Stimulated activated CD8-positive, alpha-beta memory T cell treated with anti-CD3 and anti-CD28 coated beads, Interleukin-4, amount 100 ng/mL, for 4 hours (primary cell): ENCODE results near the gene LRP5.
"Not testable (repeated sequence)": the region's sequence is repeated elsewhere in the genome, so short reads cannot be mapped to it uniquely, and the experiment has no call there.

ENCODE experiments used
- DNase-seq, 2 donors: peaks; one replicate each; pipeline ENCODE4 v3.0.0-alpha.2; 2020; ENCODE audit warnings: low read depth in 2 of 2, low spot score in 1 of 2

LRP5 gene

DNA sequence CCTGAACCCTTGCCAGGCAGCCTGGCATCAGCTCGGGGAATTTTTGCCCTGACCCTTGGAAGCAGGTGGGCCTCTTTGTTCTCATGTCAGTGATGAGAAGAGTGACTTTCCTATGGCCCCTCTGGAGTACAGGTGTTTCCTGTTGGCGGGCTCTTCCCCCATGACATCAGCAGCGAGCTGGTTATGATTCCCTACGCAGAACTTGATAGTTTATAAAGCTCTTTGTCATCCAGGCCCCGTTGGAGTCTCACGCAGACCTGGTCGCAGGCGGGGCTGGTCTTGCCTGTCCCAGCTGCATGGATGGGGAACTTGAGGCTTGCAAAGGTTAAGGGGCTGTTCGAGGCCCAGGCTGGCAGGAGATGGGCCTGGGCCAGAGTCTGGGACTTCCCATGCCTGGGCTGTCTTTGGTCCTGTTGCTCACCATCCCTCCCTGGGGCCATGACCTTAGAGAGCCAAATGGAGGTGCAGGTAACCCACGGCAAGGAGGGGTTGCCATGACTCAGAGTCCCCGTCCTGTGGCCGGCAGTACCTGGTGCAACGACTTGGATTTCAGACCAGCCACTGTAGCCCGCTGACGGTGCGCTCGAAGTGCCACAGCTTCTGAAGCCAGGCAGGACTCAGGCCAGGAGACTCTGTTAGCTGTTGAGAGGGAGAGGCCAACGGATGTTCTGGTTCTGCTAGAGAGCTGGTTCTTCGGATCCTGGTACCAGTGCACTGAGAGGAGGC is 102.3 kb downstream of the LRP5 start:
- no peak for DNase-seq

GRCh38 chr11:68416070-68416578 is 103.7 kb downstream of the LRP5 start:
- no peak for DNase-seq

DNA sequence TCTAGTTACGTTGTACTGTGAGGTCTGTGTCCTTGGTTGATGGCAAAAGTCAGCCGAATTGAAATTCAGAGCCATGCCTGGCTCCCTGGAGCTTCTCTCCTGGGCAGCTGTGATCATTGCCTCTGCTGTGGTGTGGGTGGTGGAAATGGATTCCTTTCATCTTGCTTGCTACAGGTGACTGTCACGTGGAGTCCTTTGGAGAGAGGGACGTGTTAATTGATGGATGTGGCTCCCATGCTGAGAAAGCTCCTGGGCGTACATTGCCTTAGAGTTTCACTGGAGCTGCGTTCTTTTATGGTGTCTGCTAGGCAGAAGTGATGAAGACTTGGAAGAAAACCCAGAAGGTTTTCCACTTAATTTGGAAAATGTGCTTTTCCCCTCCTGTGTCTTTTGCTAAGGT is 106.3 kb downstream of the LRP5 start:
- DNase-seq = no peak

DNA sequence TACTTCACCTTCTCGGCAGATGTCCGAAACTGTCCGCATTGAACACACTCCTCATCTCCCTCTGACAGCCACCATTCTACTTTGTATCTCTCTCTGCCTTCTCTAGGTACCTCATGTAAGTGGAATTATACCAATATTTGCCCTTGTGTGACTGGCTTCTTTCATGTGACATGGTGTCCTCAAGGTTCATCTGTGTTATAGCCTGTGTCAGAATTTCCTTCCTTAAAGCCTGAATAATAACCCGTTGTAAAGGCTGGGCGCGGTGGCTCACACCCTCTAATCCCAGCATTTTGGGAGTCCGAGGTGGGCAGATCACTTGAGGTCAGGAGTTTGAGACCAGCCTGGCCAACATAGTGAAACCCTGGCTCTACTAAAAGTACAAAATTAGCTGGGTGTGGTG is 107.8 kb downstream of the LRP5 start:
- no peak for DNase-seq

GRCh38 chr11:68423481-68423880 is 111.1 kb downstream of the LRP5 start:
- DNase-seq = no peak

GRCh38 chr11:68424101-68424632 is 111.8 kb downstream of the LRP5 start:
- DNase-seq = no peak

GRCh38 chr11:68424981-68425865 is 112.8 kb downstream of the LRP5 start:
- no peak for DNase-seq

DNA sequence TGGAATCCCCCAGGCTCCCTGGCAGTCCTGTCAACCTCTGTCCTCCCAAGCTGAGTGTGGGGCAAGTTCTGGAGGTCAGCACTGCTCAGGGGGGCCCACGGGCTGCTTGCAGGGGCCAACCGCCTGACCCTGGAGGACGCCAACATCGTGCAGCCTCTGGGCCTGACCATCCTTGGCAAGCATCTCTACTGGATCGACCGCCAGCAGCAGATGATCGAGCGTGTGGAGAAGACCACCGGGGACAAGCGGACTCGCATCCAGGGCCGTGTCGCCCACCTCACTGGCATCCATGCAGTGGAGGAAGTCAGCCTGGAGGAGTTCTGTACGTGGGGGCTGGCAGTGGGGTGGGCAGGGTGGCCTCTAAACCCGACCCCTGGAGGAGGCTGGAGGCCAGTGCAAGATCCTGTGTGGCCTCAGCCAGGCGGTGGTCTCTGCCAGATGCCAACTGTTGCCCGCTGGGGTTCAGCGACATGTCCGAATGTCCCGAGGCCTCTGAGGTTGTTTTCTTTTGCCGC is 113.5 kb downstream of the LRP5 start:
- DNase-seq = no peak

DNA sequence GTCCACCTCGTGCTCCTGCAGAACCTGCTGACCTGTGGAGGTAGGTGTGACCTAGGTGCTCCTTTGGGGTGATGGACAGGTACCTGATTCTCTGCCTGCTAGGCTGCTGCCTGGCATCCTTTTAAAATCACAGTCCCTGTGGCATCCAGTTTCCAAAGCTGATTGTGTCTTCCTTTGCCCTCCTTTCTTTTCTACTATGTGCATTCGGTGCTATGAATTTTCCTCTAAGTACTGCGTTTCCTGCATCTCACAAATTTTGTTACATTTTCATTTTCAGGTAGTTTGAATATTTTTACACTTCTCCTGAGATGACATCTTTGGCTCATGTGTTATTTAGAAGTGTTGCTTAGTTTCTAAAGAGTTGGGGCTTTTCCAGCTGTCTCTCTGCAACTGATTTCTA is 117.3 kb downstream of the LRP5 start:
- DNase-seq = no peak

DNA sequence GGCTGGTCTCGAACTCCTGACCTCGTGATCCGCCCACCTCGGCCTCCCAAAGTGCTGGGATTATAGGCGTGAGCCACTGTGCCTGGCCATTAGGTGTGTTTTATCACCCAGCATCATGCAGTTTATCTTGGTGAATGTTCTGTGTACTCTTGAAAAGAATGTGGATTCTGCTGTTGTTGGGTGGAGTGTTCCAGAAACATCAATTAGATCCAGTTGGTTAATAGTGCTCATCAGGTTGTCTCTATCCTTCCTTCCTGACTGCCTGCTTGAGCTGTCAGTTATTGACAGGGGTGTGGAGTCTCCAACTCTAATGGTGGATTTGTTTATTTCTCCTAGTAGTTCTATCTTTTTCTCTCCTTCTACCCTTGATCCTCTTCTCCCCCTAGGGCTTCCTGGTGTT is 118.0 kb downstream of the LRP5 start:
- no peak for DNase-seq

- DNase-seq = no peak
Measured at GRCh38 chr11:68430801-68431200, 118.4 kb downstream of the LRP5 start.

- DNase-seq = no peak
Measured at GRCh38 chr11:68431984-68432645, 119.7 kb downstream of the LRP5 start.

- DNase-seq = no peak
Measured at GRCh38 chr11:68432874-68433273, 120.5 kb downstream of the LRP5 start.

DNA sequence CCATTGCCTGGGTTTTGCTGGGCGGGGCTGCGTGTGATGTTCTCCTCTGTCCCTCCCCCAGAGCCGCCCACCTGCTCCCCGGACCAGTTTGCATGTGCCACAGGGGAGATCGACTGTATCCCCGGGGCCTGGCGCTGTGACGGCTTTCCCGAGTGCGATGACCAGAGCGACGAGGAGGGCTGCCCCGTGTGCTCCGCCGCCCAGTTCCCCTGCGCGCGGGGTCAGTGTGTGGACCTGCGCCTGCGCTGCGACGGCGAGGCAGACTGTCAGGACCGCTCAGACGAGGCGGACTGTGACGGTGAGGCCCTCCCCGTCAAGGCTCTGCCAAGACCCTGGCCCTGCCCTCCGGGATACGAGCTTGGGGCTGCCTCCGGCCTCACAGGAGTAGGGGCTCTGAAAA is 121.2 kb downstream of the LRP5 start:
- DNase-seq = no peak

DNA sequence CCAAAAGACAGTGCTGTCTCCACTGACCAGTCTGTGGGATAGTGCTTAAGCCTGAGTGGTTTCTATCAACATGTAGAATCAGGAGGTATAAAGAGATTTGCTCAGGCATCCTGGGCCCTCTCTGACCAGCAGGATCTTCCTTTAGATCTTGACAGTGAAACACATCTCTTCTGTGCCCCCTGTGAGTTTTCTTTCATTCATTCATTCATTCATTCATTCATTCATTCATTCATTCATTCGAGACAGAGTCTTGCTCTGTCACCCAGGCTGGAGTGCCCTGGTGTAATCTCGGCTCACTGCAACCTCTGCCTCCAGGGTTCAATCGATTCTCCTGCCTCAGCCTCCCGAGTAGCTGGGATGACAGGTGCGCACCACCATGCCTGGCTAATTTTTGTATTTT is 121.8 kb downstream of the LRP5 start:
- not testable (repeated sequence) for DNase-seq

GRCh38 chr11:68436162-68436888 is 123.9 kb downstream of the LRP5 start:
- DNase-seq = no peak

- no peak for DNase-seq
Measured at GRCh38 chr11:68436985-68437926, 124.9 kb downstream of the LRP5 start.

DNA sequence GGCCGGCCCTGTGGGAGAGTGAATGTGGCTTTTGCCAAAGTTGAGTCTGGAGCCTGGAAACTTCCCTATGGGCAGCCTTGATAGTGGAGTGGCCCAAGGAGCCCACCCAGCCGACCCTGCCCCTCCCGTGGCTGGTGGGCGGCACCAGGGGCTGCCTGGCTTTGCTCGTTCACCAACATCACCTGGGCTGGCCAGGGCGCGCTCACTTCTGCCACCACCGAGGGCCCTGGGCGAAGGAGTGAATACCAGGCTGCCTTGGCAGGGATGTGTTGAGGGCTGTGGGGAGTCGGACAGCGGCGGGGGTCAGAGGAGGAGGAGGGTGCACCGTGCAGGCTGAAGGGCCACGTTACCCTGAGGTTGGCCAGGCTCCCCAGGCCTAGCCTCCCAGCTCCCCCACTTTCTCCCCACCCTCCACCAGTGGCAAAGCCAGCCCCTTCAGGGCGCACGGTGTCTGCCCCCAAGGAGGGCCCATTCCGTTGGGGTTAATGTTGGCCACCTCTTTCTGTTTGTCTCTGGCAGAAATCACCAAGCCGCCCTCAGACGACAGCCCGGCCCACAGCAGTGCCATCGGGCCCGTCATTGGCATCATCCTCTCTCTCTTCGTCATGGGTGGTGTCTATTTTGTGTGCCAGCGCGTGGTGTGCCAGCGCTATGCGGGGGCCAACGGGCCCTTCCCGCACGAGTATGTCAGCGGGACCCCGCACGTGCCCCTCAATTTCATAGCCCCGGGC is 125.7 kb downstream of the LRP5 start:
- no peak for DNase-seq
